HG03432 (cell line): ENCODE results near the gene NEUROD2.
"Not testable (repeated sequence)": the region's sequence is repeated elsewhere in the genome, so short reads cannot be mapped to it uniquely, and the experiment has no call there.

Source experiments
- ATAC-seq: cut with Tn5 transposase; IDR thresholded peaks from one replicate; pipeline ENCODE4 v1.9.1; 2021; ENCODE audit warnings: mild to moderate bottlenecking, moderate library complexity; ENCODE audit not compliant: unreplicated experiment

Gene NEUROD2

DNA sequence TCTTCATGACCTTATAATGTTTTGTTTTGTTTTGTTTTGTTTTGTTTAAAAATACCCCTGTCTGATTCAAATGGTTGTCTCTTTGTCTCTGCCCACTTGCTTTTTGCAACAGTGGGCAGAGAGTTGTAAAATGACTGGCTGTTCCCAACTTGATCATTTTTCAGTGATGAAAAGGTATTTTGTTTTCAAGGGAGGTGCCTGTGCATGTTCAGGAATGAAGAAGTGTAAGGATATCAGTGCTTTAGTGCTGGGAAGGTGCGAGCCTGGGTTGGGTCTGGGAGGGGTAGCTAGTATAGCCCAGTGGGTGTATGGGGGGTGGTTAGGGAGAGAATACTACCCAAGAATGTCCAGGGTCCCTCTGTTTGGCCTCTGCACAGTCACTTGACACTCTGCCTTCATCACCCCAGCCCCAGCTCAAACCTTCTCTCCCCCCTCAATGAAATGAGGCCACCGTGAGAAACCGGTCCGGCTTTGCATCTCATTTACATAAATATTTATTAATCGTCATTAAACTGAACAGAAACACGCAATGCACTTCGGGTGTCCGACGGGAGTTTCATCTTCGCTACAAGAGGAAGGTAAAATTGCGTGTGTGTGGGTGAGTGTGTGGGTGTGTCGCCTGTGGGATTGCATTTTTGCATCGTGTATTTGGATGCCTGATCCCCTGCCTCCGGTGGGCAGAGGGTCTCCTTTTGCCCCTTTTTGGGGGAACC, 4.3 kb downstream of the NEUROD2 start:
- no peak for ATAC-seq

DNA sequence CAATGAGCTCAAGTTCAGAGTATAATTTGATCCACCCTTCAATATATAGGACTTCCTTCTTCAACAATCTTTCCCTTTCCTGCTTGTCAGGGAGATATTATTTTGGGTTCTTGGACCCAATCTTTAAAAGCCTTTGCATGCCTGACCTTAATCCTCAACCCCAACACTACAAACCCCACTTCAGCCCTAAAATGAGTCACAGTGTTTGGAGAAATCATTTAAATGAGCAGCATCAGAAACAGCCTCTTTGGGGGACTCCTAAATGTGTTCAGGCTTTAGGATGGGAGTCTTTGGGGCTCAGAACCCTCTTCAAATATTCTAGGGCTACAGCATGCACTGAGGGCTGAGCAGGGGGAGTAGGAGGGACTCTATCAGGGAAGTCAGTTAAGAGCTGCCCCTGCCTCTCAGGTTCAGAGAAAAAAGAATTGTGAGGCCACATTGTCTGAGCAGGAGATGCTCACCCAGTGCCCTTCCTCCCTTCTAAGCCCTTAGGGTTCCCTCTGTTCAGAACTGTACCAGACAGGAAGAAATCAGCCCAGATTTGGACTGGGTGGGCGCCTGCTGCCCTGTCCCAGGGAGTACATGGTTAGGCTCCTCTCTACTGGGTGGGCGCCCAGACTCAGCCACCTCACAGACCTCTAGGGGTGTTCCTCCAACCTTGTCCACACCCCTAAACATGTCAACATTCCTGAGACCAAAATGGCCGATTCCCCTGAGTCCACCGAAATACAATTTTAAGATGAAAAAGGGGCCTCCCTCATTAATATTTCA, 5.0 kb downstream of the NEUROD2 start:
- ATAC-seq, result no peak

DNA sequence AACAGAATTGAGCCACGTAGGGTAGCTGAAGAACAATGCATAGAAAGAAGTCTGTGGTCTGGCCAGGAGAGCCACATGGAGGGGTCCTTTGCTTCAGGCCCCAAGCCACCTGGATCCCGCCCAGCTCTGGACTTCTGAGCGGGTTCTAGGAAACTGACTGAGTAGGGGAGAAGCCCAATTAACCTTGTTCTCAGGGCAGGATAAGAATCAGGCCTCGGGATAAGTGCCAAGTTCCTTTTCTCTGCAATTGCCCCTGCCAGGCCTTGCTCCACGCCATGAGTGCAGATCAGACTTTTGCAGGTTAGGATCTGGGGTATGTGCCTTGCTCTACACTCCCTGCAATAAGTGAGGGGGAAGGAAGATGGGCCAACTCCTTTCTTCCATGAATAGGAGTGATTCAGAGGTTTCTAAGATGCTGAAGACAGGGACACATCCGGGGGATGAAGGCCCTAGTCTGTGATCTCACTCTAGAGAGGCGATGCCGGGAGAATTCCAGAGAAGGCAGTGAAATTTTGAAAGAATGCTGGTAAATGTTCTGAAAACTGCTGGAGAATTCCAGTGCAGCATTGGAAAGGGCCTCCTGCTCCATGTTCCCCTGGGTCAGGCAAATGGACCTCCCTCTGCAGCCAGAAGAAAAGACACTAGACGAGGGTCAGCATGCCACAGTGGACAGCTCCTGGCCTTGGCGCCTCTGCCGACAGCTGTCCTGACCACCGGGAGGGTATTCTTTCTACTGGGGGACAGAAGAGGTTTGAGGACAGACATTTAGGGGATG, 5.8 kb downstream of the NEUROD2 start:
- no peak for ATAC-seq

DNA sequence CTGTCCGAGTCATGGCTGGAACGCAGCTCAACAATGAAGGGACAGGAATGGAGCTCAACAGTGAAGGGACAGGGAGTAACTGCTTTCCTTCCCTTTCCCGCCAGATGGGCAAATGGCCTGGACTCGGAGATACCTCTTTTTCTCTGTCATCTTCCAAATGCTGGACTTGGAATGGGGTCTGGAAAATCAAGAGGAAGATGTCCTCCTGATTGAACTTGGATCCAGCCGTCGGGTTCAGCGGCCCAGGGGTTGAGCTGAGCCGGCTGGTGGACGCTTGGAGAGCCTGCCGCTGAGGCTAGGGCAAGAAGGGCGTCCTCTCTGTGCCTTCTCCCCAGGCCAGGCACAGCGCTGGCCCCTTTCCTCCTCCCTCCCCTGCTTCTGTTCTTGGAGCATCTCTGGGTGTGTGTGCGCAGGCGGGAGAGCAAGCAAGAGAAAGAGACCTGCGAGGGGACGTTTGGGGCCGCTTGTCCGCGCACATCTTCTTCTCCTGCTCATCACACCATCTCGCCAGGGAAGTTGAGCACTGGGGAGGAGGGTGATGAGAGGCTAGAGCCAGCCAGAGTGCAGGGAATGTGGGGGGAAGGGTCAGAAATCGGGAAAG, 6.6 kb downstream of the NEUROD2 start:
- ATAC-seq, result no peak

DNA sequence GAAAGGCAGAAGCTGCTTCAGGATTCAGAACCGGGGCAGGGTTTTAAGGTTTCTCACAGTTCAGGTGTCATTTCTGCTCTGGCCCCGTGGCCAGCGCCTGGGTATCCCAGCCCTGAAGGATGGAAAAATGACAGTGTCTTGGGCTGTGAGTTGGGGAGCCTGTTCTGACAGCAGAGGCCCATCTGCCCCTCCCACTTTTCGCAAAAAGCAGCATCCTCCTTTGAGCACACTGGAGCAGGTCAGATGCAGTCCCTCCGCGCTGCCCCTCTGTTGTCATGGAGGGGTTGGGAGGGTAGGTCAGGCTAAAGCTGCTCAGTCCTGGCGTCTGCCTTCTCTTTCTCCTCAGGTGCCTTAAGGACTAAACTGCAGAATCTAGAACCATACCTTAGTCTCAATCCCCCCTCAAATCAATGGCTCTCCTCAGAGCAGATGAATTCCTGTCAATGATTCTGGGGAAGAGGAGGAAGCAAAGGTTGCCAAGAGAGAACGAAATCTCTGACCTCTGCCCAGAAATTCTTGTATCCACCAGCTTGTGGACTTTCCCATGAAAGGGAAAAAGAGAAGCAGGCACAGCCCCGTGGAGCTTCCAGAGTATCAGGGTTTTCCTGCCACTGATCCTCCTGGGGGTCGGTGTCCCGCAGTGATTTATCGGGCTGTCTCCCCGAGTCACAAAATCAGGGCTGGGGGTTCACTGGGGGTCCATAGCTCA, 7.3 kb downstream of the NEUROD2 start:
- ATAC-seq, result no peak

DNA sequence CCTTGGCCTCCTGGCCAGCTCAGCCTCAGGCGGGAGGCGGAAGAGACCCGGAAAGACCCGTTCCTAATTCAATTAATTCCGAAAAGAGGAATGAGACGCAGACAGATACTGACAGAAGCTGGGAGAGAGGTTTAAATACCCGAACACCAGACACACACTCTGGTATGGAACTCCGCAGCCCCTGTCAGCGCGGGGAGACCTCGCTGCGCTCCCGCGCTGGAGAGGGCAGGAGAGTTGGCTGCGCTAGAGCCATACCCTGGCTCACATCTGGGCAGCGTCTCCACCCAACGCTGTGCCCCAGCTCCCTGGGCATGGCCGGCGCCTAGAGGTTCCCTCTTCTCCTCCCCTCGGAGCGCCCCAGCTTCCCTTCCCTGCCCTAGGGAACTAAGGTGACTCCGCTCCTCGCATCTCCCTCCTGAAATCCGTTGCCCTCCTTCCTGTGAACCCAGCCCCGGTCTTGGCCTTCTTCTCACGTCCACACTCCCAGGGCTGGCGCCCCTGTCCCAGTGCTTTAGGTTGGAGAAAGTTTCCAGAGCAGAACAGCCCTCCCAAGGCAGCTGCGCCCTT, 8.0 kb downstream of the NEUROD2 start:
- no peak for ATAC-seq

DNA sequence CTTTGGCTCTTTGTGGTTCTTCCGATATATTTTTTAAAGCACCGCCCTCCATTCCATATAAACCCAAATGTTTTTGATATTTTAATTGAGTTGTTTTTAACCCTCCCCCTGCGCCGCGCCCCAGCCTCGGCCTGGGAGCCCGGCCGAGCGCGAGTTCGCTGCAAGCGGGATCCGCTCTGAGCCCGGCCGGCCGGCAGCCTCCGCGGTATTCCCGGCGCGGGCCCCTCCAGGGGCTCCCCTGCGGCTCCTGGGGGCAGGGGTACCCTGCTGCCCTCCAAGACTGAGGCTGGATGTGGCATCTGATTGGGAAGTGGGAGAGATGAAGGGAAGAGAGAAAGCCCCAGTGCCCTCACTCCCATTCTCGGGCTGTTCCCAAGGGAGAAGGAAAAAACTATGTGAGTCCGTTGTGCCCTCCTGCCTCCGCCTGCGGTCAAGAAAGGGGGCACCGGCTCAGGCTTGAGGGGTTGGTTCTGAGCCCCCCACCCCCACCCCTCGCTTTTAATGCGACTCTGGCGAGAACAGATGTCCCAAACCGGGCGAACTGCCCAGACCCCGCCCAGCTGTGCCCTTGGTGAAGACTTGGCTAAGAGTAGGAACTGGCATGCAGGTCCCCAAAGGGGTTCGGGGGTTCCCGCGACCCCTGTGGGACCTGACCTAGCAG, 8.6 kb downstream of the NEUROD2 start:
- ATAC-seq, result no peak

DNA sequence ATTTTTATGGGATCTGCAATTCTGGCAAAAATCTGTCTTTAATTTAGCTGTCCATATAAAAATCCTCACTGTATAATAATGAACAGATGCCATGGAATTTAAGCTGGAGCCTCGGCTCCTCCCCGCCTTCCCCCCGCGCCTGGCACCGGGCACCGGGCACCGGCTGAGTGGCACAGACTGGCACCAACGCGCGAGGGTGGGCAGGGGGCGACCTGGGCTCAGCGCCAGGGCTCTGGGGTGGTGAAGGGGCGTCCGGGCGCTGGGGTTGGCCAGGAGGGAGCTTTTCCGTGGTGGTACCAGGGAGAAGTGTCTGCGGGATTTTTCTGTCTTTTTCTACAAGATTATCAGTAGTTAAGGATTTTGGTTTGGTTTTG, 9.1 kb downstream of the NEUROD2 start:
- no peak for ATAC-seq

DNA sequence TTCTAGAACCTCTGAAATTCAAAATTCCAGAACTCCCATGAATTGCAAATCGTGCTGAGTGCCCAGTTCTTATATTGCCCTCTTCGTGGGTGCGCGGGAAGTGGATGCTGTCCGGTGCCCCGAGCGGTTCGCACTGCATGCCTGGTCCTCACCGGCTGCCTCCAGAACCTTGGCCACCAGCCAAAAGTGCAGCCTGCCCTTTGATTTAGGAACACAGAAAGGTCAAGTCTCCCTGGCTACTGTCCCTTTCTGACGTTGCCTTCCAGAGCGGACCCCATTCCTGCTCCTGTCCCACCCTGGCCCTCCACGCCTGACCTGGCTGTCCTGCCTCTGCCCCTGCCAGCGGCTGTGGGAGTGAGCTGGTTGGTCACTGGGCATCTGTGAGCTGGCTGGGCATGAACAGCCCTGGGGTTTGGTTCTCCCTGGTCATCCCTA, 9.7 kb downstream of the NEUROD2 start:
- no peak for ATAC-seq

DNA sequence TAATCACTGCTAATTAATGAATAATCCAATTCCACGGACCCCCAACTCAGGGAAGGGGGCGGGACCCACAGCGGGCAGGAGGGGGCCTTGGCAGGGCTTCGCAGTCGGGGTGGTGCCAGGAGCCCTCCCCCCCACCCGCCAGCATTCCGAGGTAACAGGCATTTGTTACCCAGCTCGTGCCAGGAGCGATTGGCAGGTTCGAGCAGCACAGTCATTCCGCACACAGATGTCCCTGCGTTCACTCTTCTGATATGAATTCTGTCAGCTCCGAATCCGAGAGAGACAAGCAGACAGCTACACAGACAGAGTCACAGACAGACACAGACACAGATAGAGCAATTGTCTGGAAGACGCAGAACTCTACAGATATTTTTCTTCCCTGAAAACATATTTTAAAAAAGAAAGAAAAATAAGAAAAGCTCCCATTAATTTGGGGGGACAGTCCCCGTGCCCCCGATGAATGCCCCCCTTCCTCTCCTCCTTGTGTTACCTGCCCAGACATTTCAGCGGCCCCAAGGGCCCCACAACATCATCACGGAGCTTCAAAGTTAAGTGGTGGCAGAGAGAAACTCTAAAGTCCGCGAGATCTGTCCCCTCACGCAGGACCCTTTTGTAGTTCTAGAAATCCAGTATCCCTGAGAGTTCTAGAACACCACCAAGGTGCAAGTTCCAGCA, 10.2 kb downstream of the NEUROD2 start:
- ATAC-seq, result no peak

DNA sequence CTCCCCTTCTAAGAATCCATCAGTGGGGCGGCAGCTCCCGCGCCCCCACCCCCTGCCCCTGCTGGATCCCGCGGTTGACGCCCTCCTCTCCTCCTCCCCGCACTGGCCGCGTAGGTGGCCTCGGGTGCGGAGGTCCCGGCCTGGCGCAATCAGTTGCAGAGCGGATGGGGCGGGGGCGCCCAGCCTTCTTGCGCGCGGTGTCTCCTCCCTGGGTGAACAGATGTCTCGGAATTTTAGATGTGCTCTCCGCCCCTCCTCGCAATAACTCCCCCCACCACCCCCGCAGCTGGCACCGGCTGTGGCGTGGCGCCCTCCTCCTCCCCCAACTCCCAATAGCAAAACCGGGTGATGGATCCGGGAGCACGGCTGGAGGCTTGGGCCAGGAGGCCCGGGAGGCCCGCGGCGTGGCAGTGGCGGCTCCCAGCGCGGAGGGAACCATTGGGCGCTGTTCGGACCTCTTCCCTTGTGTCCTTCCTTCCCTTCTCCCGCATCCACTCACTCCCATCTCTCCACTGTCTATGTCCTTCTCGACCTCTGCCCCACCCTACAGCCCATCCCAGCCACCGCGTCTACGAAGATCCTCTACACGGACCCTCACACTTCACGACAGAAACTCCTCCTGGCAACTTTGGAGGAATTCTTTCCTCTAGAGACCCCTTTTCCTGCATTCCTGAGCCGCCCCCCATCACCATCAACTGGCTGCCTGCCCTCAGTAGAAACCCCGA, 11.0 kb downstream of the NEUROD2 start:
- ATAC-seq, result no peak

DNA sequence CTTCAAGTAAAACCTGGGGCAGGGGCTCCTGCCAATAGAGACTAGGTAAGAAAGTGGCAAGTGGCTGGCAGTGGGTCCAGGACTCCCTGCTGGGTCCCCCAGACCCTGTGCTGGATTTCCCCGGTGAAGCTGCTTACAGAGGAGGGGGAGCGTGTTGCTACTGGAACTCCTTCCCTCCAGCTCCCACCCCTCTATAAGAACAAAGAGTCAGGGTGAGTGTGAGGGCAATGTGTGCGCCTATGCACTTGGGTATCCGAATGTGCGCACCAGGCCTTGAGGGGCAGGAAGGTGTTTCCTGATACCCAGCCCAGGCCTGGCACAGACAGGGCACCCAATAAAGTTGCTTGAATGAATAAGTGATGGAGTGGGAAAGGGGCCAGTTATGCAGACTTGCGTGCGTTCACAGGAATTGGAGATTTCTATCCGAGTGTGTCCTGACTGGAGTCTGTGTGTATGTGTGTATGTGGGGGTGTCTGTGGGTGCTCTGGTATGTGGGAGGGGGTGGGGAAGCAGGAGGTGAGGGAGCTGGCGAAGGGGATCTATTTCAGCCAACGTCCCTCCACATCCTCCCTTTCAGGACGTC, 11.7 kb downstream of the NEUROD2 start:
- no peak for ATAC-seq

DNA sequence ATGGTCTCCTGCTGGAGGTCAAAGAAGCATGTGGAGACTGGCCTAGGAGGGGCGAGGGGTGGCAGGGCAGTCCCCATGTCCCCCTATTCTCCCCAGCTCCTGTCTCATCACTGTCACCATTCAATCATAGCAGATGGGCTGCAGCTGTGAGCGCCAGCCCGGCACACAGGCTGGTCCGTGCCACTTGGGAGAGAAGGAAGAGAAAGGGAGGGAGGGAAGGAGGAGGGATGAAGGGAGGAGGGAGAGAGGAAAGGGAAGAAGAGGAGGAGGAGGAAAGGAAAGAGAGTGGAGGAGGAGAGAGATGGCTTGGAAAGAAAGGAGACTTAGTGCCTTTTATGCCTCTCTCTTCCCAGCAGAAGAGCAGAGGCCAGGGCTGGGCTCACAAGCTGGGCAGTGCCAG, 12.4 kb downstream of the NEUROD2 start:
- no peak for ATAC-seq

DNA sequence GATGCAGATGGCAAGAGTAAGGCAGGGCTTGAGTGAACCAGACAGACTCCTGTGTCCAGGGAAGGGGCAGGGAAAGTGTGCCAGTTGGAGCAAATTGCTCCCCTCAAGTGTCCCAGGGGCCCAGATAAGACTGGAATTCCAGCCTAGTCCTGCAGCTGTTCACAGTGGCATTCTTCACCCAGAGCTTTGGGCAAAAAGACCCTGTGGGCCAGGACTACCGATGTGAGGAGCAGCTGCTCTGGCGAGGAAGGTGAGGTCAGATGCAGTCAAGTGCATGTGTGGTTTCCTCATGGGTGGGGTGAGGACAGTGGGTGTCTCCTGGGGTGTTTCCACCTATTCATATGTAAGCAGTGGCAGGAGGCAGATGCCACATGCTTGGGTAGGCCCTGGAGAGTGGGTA, 14.3 kb downstream of the NEUROD2 start:
- ATAC-seq, result no peak

DNA sequence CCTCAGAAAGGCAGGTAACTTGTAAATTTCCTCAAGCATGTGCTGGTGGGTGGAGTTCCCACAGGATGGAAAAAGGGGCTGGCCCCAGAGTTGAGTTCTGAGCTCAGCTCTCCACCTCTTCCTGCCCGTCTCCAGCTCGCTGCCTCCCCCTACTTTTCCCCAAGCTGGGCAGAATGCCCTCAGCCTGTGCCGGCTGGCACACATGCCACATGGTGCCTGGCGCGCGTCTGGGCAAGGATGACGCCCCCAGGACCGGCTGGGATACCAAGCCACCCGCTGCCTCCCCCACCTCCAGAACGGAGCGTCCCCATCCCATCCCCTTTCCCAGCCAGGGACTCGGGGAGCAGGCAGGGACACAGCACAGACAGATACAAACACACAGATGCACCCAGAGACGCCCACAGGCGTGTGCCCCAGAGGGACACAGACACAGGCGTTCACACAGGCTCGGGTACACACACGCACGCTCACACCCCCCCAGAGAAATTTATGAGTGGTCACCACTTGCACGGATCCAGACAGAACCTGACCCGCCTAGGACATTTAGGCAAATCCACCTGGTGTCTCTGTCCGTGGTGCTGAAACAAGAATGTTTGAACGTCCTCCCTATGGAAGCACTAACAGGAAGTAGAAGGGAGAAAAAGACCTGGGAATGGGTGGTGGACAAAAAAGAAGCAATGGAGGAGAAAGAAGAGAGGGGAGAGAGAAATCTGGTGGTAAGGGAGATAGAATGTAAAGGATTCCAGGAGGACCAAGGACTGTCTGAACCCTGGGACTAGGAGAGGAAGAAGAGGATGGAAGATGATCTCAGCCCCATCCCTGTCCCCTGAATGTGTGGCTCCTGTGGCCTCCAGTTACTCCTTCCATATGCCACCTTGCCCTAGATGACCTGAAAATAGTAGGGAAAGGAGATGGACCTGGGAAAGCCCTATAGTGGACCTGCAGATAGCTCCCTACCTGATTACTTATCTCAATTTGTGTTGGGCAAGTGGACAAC, 15.5 kb downstream of the NEUROD2 start:
- no peak for ATAC-seq

DNA sequence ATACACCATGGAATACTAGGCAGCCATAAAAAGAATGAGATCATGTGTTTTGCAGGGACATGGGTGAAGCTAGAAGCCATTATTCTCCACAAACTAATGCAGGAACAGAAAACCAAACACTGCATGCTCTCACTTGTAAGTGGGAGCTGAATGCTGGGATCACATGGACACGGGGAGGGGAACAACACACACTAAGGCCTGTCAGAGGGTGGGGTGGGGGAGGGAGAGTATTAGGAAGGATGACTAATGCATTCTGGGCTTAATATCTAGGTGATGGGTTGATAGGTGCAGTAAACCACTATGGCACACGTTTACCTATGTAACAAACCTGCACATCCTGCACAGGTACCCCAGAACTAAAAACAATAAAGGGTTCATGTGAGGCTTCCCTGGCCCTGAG, 17.5 kb downstream of the NEUROD2 start:
- not testable (repeated sequence) for ATAC-seq

DNA sequence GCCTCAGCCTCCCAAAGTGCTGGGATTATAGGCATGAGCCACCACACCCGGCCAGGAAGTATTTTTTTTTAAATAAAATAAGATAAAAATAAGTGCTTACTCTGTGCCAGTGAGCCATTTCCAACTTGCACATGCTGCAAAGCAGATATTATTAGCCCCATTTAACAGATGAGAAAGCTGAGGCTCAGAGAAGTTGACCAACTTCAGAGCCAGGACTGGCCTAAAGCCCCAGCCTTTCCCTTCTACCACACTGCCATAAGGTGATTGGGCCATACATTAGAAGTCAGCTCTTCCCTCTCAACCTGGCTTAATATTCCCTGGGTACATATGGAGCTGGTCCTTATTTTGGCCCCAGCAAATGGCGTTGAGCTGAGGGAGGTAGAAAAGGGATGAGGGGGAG, 25.1 kb downstream of the NEUROD2 start:
- ATAC-seq, result no peak
